ENCODE measurements around the gene CSH1. TPM values are rescaled to one million over a fixed set of nuclear protein-coding genes. Genes with fewer than 3 reads are reported as not detected.
A peak's percentile ranks its signal among the peaks of the same experiment; 100 is the strongest.
"Not testable (repeated sequence)": the region's sequence is repeated elsewhere in the genome, so short reads cannot be mapped to it uniquely, and the experiment has no call there.

CSH1 gene
- polyA plus RNA-seq, 1 donor = 2.7 TPM

DNA sequence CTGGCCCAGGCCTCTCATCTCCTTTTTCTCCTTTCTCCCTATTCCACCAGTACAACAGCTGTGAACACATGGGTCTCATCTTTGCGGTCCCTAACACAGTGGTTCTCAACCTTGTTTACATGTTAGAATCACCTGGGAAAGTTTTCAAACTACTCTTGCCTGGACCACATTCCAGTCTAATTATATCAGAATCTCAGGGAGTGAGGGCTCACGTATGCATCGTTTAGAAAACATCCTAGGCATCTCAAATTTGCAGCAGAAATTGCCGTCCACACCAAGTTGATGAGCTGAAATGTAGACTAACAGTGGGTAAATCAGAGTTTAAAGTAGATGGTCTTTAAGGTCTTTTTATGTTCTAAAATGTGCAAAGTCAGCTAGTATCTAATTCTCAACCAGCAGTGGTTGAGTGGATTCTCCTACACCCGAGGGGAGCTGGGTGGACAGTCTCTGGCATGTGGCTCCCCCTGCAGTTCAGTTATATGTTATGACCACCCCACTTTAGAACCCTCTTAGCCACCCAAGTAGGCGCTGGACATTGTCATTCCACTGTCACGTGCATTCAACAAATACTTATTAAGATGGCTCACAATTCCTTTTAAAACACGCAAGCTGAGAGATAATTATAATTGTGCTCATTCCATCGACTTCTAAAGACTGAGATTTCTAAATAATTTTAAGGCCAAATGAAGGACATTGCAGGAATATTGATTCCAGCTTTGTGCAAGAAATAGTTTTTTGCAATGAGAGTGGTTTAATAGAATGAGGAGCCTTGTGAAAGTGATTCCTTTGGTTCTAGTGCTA, 26.7 kb downstream of the CSH1 start:
- DNase-seq (ENCODE audit: low read depth) = not testable (repeated sequence)

DNA sequence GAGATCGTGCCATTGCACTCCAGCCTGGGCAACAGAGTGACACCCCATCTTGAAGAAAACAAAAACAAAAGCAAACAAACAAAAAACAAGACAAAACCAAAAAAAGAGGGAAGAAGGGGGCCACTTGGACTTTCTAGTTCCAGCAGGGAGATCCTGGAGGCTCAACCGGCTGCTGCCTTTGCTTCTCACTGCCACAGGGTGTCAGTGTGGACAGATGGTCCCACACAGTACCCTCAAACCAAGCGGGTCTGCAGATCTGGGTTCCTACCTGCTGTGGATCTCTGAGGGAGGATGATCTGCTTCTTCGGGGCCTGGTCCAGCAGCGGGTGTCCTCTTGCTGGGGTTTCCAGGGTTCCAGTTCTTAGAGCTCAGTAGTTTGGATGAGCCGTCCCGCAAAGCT, 29.7 kb downstream of the CSH1 start:
- not testable (repeated sequence) for DNase-seq (ENCODE audit: low read depth)

DNA sequence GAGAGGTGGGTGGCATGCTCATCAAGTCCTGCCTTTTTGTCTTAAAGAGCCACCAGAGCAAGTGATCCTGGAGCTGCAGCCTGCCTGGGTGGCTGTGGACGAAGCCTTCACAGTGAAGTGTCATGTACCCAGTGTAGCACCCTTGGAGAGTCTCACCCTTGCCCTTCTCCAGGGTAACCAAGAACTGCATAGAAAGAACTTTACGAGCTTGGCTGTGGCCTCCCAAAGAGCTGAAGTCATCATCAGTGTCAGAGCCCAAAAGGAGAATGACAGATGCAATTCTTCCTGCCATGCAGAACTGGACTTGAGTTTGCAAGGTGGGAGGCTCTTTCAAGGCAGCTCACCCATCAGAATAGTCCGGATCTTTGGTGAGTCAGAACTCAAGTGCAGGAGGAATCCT, 37.1 kb downstream of the CSH1 start:
- DNase-seq (ENCODE audit: low read depth) = no peak

DNA sequence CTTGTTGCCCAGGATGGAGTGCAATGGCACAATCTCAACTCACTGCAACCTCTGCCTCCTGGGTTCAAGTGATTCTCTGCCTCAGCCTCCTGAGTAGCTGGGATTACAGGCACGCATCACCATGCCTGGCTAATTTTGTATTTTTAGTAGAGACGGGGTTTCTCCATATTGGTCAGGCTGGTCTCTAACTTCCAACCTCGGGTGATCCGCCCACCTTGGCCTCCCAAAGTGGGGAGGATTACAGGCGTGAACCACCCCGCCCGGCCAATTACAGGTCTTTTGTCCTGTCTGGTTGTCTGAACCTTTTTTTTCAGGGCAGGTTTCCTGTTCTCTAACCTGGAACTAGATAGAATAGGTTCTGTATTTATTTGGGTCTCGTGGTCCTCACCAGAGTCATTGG, 39.9 kb downstream of the CSH1 start:
- not testable (repeated sequence) for DNase-seq (ENCODE audit: low read depth)

DNA sequence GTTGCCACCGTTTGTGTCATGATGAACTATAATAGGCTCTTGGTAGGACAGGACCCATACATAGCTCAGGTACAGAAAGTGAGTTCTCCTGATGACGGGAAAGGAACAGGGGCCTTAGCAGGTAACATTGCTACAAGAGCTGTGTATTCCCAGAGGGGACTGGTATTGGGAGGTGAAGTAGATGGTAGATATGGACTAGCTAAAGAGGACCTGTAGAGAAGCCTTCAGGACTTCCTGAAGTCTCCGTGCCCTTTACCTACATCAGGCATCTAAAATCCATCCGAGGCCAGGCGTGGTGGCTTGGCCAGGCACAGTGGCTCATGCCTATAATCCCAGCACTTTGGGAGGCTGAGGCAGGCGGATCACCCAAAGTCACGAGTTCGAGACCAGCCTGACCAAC, 41.2 kb downstream of the CSH1 start:
- DNase-seq (ENCODE audit: low read depth) = no peak

DNA sequence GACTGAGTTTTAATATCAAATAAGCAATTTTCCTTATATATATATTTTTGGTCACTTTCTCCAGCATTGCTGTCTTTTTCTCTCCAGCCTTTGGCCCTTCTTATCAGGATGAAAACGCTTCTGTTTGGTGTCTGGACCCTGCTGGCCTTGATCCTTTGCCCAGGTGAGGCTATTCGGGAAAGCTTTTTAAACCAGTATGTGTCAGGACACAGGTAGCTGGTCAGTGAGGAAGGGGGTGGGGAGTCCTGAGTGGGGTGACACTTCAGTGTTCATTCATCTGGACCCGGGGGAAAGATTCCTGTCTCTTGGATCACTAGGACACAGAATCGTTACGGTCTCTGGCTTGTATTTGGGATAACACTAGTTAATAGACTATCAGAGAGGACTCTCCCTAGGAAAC, 41.7 kb downstream of the CSH1 start:
- DNase-seq (ENCODE audit: low read depth) = no peak

DNA sequence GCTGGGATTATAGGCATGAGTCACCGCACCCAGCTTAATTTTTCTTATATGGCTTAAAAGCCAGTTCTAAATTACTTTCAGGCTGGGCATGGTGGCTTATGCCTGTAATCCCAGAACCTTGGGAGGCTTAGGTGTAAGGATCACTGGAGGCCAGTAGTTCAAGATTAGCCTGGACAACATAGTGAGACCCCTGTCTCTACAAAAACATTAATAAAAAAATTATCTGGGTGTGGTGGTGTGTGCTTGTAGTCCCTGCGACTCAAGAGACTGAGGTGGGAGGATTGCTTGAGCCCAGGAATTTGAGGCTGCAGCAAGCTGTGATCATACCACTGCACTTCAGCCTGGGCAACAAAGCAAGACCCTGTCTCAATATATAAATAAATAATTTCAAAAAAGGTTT, 43.1 kb downstream of the CSH1 start:
- DNase-seq (ENCODE audit: low read depth) = no peak

DNA sequence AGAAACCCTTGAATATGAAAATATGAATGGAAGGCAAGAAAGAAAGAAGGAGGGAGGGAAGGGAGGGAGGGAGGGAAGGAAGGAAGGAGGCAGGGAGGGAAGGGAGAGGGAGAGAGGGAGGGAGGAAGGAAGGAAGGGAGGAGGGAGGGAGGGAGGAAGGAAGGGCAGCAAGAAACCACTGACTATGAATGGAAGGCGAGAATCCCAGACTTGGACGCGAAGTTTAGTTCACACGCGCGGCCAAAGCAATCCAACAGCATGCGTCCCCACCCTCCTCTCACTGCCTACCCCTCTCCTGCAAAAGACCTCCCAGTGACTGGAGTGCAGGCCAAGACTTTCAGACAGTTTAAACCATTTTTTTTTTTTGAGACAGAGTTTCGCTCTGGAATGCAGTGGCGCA, 46.0 kb downstream of the CSH1 start:
- no peak for DNase-seq (ENCODE audit: low read depth)

DNA sequence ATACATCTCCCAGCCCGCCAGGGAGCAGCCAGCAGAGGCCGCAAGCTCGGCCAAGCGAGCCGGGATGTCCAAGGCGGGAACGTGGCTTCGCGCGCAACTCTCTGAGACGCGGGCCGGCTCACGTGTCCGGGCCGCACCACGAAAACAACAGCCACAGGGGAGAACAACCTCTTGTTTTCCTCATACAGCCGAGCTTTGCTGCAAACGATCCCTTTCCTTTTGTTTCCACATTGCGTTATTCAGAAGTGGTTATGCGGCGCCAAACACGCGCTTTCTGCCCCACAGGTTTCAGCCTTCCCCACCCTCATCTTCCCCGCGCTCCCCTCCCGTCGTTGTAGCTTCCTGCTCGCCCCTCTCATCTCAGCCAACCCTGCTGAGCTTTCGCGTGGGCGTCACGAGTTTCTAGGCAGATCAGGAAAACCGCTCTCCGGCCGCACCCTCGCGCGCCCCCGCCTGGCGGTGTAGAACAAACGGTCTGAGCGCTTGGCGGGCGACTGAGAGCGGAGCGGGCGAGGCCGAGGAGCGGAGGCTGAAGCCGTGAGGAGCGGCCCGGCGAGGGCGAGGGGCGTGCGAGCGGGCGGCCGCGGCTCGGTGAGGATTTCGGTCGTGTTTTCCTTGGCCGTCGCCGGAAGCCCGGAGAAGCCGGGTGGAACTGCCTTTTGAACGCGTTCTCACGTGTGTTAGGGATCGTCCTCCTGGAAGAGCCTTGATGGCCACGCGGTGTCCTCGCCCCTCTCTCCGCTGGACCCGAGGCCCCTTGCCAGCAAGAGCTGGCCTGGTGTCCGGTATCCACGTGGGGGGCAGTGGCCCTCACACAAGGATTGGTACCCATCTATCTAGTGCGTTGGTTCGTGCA, 47.3 kb downstream of the CSH1 start:
- DNase-seq (ENCODE audit: low read depth) = peak; percentile 70

DNA sequence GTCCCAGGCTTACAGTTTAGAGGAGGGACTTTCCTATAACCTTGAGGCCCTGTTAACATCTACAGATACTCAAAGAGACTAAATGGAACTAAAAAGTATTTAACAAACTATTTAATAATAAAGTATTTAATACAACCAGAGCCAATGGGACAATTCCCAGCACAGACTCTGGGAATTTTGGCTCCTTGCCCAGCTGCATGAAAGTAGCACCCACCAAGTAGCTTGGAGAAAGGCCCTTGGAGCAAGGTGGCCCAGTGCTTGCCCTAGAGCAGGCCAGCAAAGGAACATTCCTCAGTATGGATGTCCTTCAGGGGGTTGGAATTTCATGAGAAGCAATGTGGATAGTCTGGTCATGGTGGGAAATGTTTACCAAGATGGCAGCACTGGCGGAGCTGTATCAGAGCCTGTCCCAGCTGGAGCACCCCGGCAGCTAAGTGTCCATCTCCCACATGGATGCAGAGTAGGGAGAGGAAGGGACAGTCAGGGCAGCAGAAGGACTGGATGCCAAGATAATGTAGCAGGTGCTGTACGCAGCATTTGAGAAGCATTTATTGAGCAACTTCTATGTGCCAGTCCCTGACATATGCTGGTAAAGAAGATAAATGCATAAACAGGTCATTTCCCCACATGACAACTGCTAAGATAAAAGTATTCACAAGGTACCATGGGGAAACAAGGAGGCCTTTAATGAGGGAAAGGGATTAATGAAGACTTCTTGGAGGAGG, 48.7 kb downstream of the CSH1 start:
- no peak for DNase-seq (ENCODE audit: low read depth)

DNA sequence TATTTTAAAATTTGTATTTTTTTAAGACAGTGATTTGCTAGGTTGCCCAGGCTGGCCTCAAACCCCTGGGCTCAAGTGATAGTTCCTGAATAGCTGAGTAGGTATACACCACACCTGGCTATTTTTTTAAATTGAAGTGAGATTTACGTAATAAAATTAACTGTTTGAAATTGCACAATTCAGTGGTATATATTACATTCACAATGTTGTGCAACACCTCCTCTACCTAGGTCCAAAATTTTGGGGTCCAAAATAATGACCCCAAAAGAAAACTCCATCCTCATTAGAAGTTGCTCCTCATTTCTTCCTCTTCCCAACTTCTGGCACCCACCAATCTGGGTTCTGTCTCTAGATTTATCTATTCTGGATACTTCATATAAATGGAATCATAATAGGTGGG, 50.9 kb downstream of the CSH1 start:
- no peak for DNase-seq (ENCODE audit: low read depth)

Other genes with a start within 250 kb of the CSH1 start
- gene LIMD2, start 196.4 kb downstream of the CSH1 start, polyA plus RNA-seq (ENCODE audit: insufficient read length) = 8.2 TPM
- 25.4 TPM for gene STRADA, start 154.8 kb downstream of the CSH1 start, polyA plus RNA-seq (ENCODE audit: insufficient read length)
- gene CCDC47, start 123.0 kb downstream of the CSH1 start, polyA plus RNA-seq (ENCODE audit: insufficient read length) = 54.9 TPM
- gene DDX42, start 122.4 kb downstream of the CSH1 start, polyA plus RNA-seq (ENCODE audit: insufficient read length) = 101 TPM
- gene PSMC5, start 69.1 kb downstream of the CSH1 start, polyA plus RNA-seq (ENCODE audit: insufficient read length) = 106 TPM
- 36.5 TPM for gene FTSJ3, start 68.9 kb downstream of the CSH1 start, polyA plus RNA-seq (ENCODE audit: insufficient read length)
- 23.5 TPM for gene SMARCD2, start 53.9 kb downstream of the CSH1 start, polyA plus RNA-seq (ENCODE audit: insufficient read length)
- gene CSH2, start 22.9 kb downstream of the CSH1 start, polyA plus RNA-seq (ENCODE audit: insufficient read length) = 0.70 TPM
- gene GH2, start 14.6 kb downstream of the CSH1 start, polyA plus RNA-seq (ENCODE audit: insufficient read length) = not detected
- not detected for gene CSHL1, start 14.7 kb upstream of the CSH1 start, polyA plus RNA-seq (ENCODE audit: insufficient read length)
- not detected for gene GH1, start 22.3 kb upstream of the CSH1 start, polyA plus RNA-seq (ENCODE audit: insufficient read length)
- 2.3 TPM for gene CD79B, start 35.8 kb upstream of the CSH1 start, polyA plus RNA-seq (ENCODE audit: insufficient read length)
- gene SCN4A, start 76.3 kb upstream of the CSH1 start, polyA plus RNA-seq (ENCODE audit: insufficient read length) = 50.1 TPM
- gene PRR29, start 101.8 kb upstream of the CSH1 start, polyA plus RNA-seq (ENCODE audit: insufficient read length) = 2.3 TPM
- gene ICAM2, start 124.1 kb upstream of the CSH1 start, polyA plus RNA-seq (ENCODE audit: insufficient read length) = 25.4 TPM
- gene ERN1, start 233.6 kb upstream of the CSH1 start, polyA plus RNA-seq (ENCODE audit: insufficient read length) = 5.6 TPM